Stomach (tissue), 9 donors: ENCODE results near the gene SLC8B1. TPM values are rescaled to one million over a fixed set of nuclear protein-coding genes. Genes with fewer than 3 reads are reported as not detected.

Experiments used
- DNase-seq, 2 donors: peaks; one replicate each; pipeline versions ENCODE4 v3.0.0 to v3.0.0-alpha.2; 2013 to 2019
- H3K27ac ChIP-seq, 5 donors: fragments of 200-600 bp in 4 of 5; sonication (generic) in 4 of 5; one replicate each; pipeline ENCODE4 v1.5.1; 2013 to 2019; ENCODE audit warnings: mild to moderate bottlenecking in 1 of 5, moderate library complexity in 1 of 5
- H3K27me3 ChIP-seq, 3 donors: fragments of 200-600 bp; sonication (generic); one replicate each; pipeline ENCODE4 v1.5.1; 2017 to 2019; ENCODE audit warnings: mixed run types in 1 of 3
- H3K36me3 ChIP-seq, 4 donors: fragments of 200-600 bp; sonication (generic); 1 replicate in 3 of 4; 2 replicates in 1 of 4; pipeline ENCODE4 v1.5.1; 2016 to 2019
- H3K4me1 ChIP-seq, 4 donors: fragments of 200-600 bp; sonication (generic); one replicate each; pipeline ENCODE4 v1.5.1; 2016 to 2019
- H3K4me3 ChIP-seq, 4 donors: fragments of 200-600 bp; sonication (generic) in 3 of 4; one replicate each; pipeline ENCODE4 v1.5.1; 2016 to 2019; ENCODE audit warnings: mild to moderate bottlenecking in 1 of 4
- H3K9me3 ChIP-seq, 4 donors: fragments of 200-600 bp; sonication (generic); one replicate each; pipeline ENCODE4 v1.5.1; 2016 to 2019
- EP300 ChIP-seq: sonication (generic); formaldehyde crosslinking; IDR thresholded peaks from one replicate; pipeline ENCODE4 v1.6.1; 2017; ENCODE audit warnings: antibody characterized with exemption
- POLR2A ChIP-seq, 4 donors: fragments of 450-650 bp; IDR thresholded peaks; one replicate each; pipeline ENCODE4 v1.6.1; 2016; ENCODE audit warnings: antibody characterized with exemption in 4 of 4, control low read depth in 2 of 4, mild to moderate bottlenecking in 1 of 4, moderate library complexity in 1 of 4
- POLR2AphosphoS5 ChIP-seq, 3 donors: sonication (generic); formaldehyde crosslinking; IDR thresholded peaks; one replicate each; pipeline ENCODE4 v1.6.1; 2016; ENCODE audit warnings: antibody characterized with exemption in 3 of 3
- WGBS, 5 donors: extraction: QIAGEN DNeasy Blood & Tissue Kit in 3 of 5; methylation state at CpG; one replicate each; pipeline versions ENCODE4 v1.1.5 to v1.1.7; 2013 to 2018; 5-methylcytosine and 5-hydroxymethylcytosine counted together
- intact Hi-C: fragments of 100-400 bp; cut with DNase I; formaldehyde crosslinking; loops from one replicate; pipeline ENCODE4 v1.15.1; 2023; ENCODE audit warnings: low total_unique reads
- polyA plus RNA-seq, 3 donors: library from polyadenylated mRNA; stranded (reverse); fragments of 200-250 nt; gene quantifications; one replicate each; pipeline ENCODE4 v1.2.3, GENCODE V29; 2013
- total RNA-seq, 5 donors: library from RNA; depleted of rRNA; stranded (reverse); fragments of >200 nt; gene quantifications; one replicate each; pipeline versions ENCODE4 v1.1.0 to v1.2.3, GENCODE V29; 2014 to 2016
- TF ChIP-seq, protein P1 (sequence below), 7 experiments: fragments of 450-650 bp in 4 of 7; fragments of 200-600 bp in 3 of 7; sonication (generic) in 3 of 7; IDR thresholded peaks; one replicate each; pipeline ENCODE4 v1.5.1; 2016 to 2019; ENCODE audit warnings: antibody characterized with exemption in 7 of 7, control low read depth in 2 of 7, mild to moderate bottlenecking in 1 of 7
- donor health status: healthy with polysubstance abuse.
- donor health status: Bipolar disorder and iron deficiency.
- donor health status: healthy.

SLC8B1 gene
- total and polyA plus RNA-seq, 8 donors = 9.0 to 167 (median 18.6) TPM

DNA sequence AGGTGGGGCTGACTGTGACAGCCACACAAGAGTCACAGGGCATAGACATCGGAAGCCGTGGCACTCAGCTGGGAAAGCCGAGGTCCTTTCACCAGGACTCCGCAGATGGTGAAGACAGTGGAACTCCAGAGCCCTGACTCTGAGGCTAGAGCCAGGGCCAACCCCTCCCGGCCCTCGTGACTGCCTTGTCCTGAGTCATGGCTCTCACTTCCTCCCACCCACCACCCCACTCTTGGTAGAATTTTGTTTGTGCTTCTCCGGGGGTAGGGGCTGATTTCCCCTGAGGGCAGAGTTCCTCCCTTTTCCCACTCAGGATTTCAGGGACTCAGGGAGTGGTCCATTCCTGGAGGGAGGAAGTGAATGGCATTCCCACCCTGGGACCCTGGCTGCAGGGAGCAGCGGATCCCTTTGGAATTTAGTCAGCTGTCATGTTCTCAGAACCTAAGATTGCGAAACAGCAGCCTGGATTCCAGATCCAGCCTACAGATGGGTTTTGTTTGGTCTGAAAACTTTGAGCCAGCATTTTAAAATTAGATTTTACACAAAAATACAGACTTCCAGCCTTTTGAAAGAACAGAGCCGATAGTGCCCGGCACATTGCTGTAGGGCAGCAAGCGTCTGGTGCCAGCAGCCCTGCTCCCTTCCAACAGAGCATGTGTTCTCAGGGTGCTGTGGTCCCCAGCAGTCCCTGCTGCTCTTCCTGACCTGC lies 62.9 kb downstream of the SLC8B1 start:
- WGBS, 5 donors = 44 to 74% (median 54%) methylated on average over 11 to 12 of the region's 12 CpGs
- peak in 2 of 3 donors; percentile 27 to 35 for TF ChIP-seq POLR2AphosphoS5 (IDR thresholded peaks at IDR 0.05)
- no peak for TF ChIP-seq POLR2A (IDR thresholded peaks at IDR 0.05)
- TF ChIP-seq, protein P1, sequence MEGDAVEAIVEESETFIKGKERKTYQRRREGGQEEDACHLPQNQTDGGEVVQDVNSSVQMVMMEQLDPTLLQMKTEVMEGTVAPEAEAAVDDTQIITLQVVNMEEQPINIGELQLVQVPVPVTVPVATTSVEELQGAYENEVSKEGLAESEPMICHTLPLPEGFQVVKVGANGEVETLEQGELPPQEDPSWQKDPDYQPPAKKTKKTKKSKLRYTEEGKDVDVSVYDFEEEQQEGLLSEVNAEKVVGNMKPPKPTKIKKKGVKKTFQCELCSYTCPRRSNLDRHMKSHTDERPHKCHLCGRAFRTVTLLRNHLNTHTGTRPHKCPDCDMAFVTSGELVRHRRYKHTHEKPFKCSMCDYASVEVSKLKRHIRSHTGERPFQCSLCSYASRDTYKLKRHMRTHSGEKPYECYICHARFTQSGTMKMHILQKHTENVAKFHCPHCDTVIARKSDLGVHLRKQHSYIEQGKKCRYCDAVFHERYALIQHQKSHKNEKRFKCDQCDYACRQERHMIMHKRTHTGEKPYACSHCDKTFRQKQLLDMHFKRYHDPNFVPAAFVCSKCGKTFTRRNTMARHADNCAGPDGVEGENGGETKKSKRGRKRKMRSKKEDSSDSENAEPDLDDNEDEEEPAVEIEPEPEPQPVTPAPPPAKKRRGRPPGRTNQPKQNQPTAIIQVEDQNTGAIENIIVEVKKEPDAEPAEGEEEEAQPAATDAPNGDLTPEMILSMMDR (IDR thresholded peaks at IDR 0.05) = no peak
- TF ChIP-seq EP300 = no peak
- Histone ChIP-seq H3K4me1 (peaks cover 6 to 29% (median 15%) of the 10 kb centered on the region in 4 donors), H3K4me3 (no peak overlapping the region), H3K27me3 (no peaks in the 10 kb centered on the region), H3K27ac (peak overlapping the region; percentile 54 to 83 (median 79)), H3K9me3 (no peaks in the 10 kb centered on the region), H3K36me3 (peaks cover 45 to 98% (median 94%) of the 10 kb centered on the region in 4 donors)
- intact Hi-C loops = no loop called here
- peak; percentile 43 to 73 for DNase-seq

DNA sequence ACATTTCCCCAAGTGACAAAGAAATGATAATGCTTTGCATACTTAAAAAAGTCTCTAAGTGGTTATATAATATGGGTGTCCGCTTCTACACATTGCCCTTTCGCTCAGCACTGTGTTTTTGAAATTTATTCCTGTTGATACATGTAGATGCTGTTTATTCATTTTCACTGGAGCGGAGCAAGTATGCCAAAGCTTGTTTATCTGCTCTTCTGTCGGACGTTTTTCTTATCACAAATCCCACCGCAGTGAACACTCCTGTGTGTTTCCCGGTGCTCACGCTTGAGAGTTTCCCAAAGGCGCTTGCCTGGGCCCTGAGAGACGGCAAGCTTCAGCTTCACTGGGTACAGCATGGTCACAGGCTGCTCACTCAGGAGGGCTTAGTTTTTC lies 63.5 kb downstream of the SLC8B1 start:
- Histone ChIP-seq H3K27ac (peak overlapping the region; percentile 54 to 83 (median 79)), H3K4me3 (no peak overlapping the region), H3K27me3 (no peaks in the 10 kb centered on the region), H3K4me1 (peaks cover 6 to 29% (median 15%) of the 10 kb centered on the region in 4 donors), H3K36me3 (peaks cover 42 to 98% (median 94%) of the 10 kb centered on the region in 4 donors), H3K9me3 (no peaks in the 10 kb centered on the region)
- intact Hi-C loops = no loop called here
- 67 to 85% (median 72%) methylated on average over 10 of the region's 10 CpGs for WGBS, 5 donors
- DNase-seq = no peak
- TF ChIP-seq, protein P1 (IDR thresholded peaks at IDR 0.05) = no peak
- TF ChIP-seq EP300 (no peak), POLR2A (IDR thresholded peaks at IDR 0.05) (no peak), POLR2AphosphoS5 (IDR thresholded peaks at IDR 0.05) (no peak)

DNA sequence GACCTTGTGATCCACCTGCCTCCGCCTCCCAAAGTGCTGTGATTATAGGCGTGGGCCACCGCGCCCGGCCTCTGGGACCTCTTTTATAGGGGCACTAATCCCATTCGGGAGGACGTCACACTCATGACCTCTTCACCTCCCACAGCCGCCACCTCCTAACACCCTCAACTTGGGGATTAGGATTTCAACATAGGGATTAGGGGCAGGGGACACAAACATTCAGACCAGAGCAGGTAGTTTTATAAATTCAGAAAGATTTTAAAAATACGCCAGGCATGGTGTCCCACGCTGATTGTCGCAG lies 64.2 kb downstream of the SLC8B1 start:
- WGBS, 5 donors = 93 to 96% (median 95%) methylated on average over 11 of the region's 11 CpGs
- Histone ChIP-seq H3K4me3 (no peak overlapping the region), H3K36me3 (peaks cover 44 to 98% (median 94%) of the 10 kb centered on the region in 4 donors), H3K4me1 (peaks cover 6 to 29% (median 15%) of the 10 kb centered on the region in 4 donors), H3K27me3 (no peaks in the 10 kb centered on the region), H3K9me3 (no peaks in the 10 kb centered on the region), H3K27ac (peak overlapping the region in 2 of 5 donors; percentile 13 to 83)
- TF ChIP-seq, protein P1 (IDR thresholded peaks at IDR 0.05) = no peak
- TF ChIP-seq POLR2AphosphoS5 (IDR thresholded peaks at IDR 0.05) (no peak), EP300 (no peak), POLR2A (IDR thresholded peaks at IDR 0.05) (no peak)
- DNase-seq = no peak
- intact Hi-C loops = no loop called here

DNA sequence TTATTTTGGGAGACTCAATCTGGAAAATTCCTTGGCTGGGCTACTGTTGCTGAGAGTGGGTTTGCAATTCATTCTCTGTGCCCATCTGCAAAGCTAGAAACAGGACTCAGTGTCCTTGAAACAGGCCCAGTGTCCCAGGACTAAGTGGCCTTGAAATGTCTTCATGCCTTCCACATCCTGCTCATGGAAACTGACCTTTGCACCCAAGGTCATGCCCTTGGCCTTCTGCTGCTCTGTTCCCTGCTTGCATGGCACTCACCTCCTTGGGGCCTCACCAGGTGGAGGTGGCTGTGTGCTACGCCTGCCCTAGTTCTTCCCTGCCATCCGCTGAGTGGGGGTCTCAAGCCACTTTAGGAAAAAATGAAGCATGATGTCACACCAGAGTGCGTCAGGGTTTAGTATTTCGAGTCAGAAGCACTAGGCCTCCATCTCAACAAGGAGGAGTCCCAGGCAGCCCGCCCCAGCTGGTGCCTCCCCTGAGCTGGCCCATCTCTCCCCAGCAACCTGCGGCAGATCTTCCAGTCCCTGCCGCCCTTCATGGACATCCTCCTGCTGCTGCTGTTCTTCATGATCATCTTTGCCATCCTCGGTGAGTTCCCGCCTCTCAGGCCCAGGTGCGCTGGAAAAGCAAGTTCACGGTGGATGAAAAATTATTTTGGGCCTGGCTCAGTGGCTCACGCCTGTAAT lies 65.5 kb downstream of the SLC8B1 start:
- TF ChIP-seq POLR2A (IDR thresholded peaks at IDR 0.05) = no peak
- no peak for TF ChIP-seq POLR2AphosphoS5 (IDR thresholded peaks at IDR 0.05)
- TF ChIP-seq, protein P1 (IDR thresholded peaks at IDR 0.05) = no peak
- no peak for TF ChIP-seq EP300
- H3K36me3 ChIP-seq = peaks cover 44 to 94% (median 91%) of the 10 kb centered on the region in 4 donors

More for the DNA sequence above, 65.5 kb downstream of the SLC8B1 start:
- Histone ChIP-seq H3K4me1 (peaks cover 6 to 29% (median 15%) of the 10 kb centered on the region in 4 donors), H3K4me3 (no peak overlapping the region), H3K9me3 (no peaks in the 10 kb centered on the region), H3K27ac (no peak overlapping the region), H3K27me3 (no peaks in the 10 kb centered on the region)
- no peak for DNase-seq
- 95 to 98% (median 97%) methylated on average over 12 of the region's 12 CpGs for WGBS, 5 donors
- intact Hi-C loops = no loop called here
